Measurements from ENCODE around the gene GHR. TPM values are rescaled to one million over a fixed set of nuclear protein-coding genes. Genes with fewer than 3 reads are reported as not detected.
A peak's percentile ranks its signal among the peaks of the same experiment; 100 is the strongest.

The GHR gene
- total RNA-seq: 10 to 100 TPM in 1 of 2 donors, 1 to 10 TPM in 1; 6.4 to 12.8 TPM

DNA sequence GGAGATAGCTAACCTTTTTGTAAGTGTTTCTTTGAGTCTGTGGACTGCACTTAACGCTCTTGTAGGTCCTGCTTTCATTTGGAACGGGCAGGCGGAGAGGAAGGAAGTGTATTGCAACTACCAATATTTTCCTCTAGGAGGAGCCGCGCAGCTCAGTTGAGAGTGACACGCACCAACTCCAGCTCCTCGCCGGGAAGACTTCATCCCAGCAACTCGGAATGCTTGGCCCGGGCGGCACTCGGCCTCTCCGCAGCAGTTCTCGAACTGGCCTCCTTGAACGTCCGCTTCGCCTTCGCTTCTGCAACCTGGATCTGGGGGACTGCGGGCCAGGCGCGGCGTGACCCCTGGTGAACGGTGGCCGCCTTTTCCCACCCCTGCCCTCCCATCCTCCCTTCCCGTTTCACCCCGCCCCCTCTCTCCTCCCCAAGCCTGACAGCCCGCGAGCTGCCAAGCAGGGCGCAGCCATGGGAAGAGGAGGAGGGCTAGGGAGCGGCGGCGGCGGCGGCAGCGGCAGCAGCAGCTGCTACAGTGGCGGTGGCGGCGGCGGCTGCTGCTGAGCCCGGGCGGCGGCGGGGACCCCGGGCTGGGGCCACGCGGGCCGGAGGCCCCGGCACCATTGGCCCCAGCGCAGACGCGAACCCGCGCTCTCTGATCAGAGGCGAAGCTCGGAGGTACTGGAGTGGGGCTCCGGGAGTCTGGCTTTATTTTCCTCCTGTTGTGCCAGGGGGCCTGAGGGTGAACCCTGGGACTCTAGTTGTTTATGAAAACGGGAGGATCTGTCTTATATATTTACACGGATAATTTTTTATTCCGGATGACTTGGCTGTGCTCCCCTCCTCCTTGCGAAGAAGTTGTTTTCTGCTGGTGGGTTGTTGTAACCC lies at the start of gene GHR:
GHR (plus strand) TSS at position 155 of the 881 bp plus-strand sequence. CDS start 142,436 bp downstream, outside the sequence.
- Histone ChIP-seq H3K36me3 (no peaks in the 10 kb centered on the region), H3K27ac (peak within 1 kb of the TSS; percentile 80 to 81), H3K4me3 (peak within 1 kb of the TSS; percentile 89), H3K27me3 (replicated peaks; ENCODE audit: insufficient read depth) (no peaks in the 10 kb centered on the region), H3K4me1 (ENCODE audit: control insufficient read depth in 1 of 2, low read depth in 2 of 2) (peaks cover 0 to 8% of the 10 kb centered on the region in 2 donors), H3K9me3 (no peaks in the 10 kb centered on the region)
- DNase-seq (ENCODE audit: low spot score) (peak; percentile 59), ATAC-seq (ENCODE audit: insufficient number of reproducible peaks, low FRiP score, low read depth) (peak; percentile 88)
- TF ChIP-seq, protein P1, sequence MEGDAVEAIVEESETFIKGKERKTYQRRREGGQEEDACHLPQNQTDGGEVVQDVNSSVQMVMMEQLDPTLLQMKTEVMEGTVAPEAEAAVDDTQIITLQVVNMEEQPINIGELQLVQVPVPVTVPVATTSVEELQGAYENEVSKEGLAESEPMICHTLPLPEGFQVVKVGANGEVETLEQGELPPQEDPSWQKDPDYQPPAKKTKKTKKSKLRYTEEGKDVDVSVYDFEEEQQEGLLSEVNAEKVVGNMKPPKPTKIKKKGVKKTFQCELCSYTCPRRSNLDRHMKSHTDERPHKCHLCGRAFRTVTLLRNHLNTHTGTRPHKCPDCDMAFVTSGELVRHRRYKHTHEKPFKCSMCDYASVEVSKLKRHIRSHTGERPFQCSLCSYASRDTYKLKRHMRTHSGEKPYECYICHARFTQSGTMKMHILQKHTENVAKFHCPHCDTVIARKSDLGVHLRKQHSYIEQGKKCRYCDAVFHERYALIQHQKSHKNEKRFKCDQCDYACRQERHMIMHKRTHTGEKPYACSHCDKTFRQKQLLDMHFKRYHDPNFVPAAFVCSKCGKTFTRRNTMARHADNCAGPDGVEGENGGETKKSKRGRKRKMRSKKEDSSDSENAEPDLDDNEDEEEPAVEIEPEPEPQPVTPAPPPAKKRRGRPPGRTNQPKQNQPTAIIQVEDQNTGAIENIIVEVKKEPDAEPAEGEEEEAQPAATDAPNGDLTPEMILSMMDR (IDR thresholded peaks at IDR 0.05): peak; percentile 83

DNA sequence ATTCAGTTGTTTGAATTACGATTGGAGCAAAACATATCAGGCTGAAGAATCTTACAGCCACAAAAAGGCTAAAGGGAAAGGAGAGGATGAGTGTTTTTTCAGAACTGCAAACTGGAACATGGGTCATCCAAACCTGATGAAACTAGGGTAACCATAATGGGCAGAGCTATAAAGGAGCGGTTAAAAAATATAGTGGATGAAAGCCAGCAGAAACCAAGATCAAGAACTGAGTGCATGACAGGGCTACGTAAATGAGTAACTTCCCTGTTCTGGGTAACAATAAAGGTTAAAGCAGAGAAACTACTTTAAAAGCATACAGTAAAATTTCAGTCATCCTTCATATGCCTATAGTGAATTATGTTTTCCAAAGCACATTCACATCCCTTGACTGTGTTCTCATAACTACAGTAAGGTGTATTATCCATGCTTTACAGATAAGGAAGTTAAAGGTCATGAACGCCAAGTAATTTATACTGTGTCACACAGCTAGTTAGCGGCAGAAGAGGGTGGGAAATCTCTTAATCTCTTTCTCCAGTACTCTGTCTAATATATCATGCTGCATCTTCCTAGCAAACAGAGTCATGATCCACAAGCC lies 48.5 kb upstream of the GHR start:
- no peak overlapping the region for H3K27ac ChIP-seq
- no peaks in the 10 kb centered on the region for H3K9me3 ChIP-seq
- DNase-seq (ENCODE audit: low spot score) (no peak), ATAC-seq (ENCODE audit: insufficient number of reproducible peaks, low FRiP score, low read depth) (no peak)
- H3K4me1 ChIP-seq (ENCODE audit: control insufficient read depth in 1 of 2, low read depth in 2 of 2): no peaks in the 10 kb centered on the region
- TF ChIP-seq, protein P1 (IDR thresholded peaks at IDR 0.05): no peak
- no peaks in the 10 kb centered on the region for H3K27me3 ChIP-seq (replicated peaks; ENCODE audit: insufficient read depth)
- H3K4me3 ChIP-seq: no peak overlapping the region
- no peaks in the 10 kb centered on the region for H3K36me3 ChIP-seq

DNA sequence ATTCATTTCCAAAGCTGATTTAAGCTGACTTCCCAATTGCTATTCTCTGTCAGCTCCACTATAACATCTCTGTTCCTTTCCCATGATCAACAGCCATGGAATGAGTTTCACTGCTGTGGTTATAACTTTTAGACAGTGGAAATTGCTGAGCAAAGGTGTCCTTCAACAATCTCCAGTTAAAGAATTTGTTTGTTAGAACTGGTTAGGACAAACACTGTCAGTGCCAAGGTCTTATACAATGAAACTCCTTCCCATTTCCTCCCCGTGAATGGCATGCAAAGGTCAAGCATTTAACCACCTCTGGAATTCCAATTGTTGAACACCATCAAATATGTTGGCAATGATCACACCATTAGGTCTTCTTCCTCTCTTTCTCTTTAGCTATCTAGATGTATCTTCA lies 45.7 kb upstream of the GHR start:
- no peaks in the 10 kb centered on the region for H3K36me3 ChIP-seq
- no peaks in the 10 kb centered on the region for H3K4me1 ChIP-seq (ENCODE audit: control insufficient read depth in 1 of 2, low read depth in 2 of 2)
- no peak overlapping the region for H3K27ac ChIP-seq
- DNase-seq (ENCODE audit: low spot score): no peak
- no peak for ATAC-seq (ENCODE audit: insufficient number of reproducible peaks, low FRiP score, low read depth)
- TF ChIP-seq, protein P1 (IDR thresholded peaks at IDR 0.05): no peak
- no peaks in the 10 kb centered on the region for H3K27me3 ChIP-seq (replicated peaks; ENCODE audit: insufficient read depth)
- no peaks in the 10 kb centered on the region for H3K9me3 ChIP-seq
- no peak overlapping the region for H3K4me3 ChIP-seq

DNA sequence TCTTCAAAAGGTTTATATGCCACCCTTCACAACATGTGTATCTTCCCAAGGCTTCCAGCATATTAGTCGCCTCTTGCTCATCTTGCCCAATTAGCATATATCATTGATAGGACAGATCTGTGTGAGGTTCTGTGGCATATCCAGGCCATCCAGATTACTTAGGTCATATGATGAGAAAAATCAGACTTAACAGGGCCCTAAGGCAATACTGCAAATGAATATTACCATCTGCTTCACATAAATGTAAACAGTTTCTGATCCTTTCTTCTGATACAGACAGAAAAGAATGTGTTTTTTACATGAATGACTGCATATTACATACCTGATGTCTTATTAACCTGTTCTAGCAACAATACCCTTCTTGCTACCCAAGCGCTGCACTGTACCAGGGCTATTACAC lies 41.3 kb upstream of the GHR start:
- TF ChIP-seq, protein P1 (IDR thresholded peaks at IDR 0.05): no peak
- DNase-seq (ENCODE audit: low spot score) (no peak), ATAC-seq (ENCODE audit: insufficient number of reproducible peaks, low FRiP score, low read depth) (no peak)
- H3K4me1 ChIP-seq (ENCODE audit: control insufficient read depth in 1 of 2, low read depth in 2 of 2): no peaks in the 10 kb centered on the region
- H3K27ac ChIP-seq: no peak overlapping the region
- H3K36me3 ChIP-seq: no peaks in the 10 kb centered on the region
- H3K27me3 ChIP-seq (replicated peaks; ENCODE audit: insufficient read depth): no peaks in the 10 kb centered on the region
- no peak overlapping the region for H3K4me3 ChIP-seq
- H3K9me3 ChIP-seq: no peaks in the 10 kb centered on the region

DNA sequence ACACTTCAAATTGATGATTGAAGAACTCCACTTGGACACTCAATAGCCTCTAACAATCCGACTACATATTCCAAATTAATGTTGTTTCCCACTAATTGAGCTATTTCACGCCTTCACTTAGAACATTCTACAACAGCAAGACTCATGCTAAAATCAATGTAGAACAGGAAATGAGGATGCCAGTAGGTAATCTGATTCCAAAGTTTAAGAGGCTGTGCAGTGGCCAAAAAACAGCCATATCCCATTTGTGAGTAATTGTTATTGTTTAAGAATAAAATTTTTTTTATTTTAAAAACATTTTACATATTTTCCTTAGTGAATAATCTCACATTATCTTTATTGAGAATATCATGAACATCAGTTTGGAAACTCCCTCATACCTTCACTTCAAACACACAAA lies 35.7 kb upstream of the GHR start:
- H3K36me3 ChIP-seq: no peaks in the 10 kb centered on the region
- DNase-seq (ENCODE audit: low spot score) (no peak), ATAC-seq (ENCODE audit: insufficient number of reproducible peaks, low FRiP score, low read depth) (no peak)
- TF ChIP-seq, protein P1 (IDR thresholded peaks at IDR 0.05): no peak
- H3K4me3 ChIP-seq: no peak overlapping the region
- no peaks in the 10 kb centered on the region for H3K27me3 ChIP-seq (replicated peaks; ENCODE audit: insufficient read depth)
- H3K27ac ChIP-seq: no peak overlapping the region
- no peaks in the 10 kb centered on the region for H3K4me1 ChIP-seq (ENCODE audit: control insufficient read depth in 1 of 2, low read depth in 2 of 2)
- peaks cover 2% of the 10 kb centered on the region for H3K9me3 ChIP-seq
